ENCODE results near the gene CRYBG2.

DNA sequence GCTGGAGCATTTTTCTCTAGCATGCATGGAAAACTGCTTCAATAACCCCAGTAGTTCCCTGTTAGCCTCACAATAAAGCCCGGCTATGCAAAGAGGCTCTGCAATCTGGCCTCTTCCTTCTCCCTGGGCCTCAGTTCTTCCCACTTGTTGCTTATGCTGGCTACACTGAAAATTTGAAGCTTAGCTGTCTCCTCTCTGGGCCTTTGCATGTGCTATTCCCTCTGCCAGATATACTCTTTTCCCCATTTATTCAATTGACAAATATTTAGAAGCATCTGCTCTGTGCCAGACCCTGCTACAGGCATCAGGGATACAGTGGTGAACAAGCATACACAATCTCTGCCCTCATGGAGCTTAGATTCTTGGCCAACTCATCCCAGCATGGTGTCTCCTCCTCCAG, 15.3 kb downstream of the CRYBG2 start:
- no peak for TF ChIP-seq CTCF (IDR thresholded peaks at IDR 0.05; ENCODE audit: borderline replicate concordance, extremely low read depth, low read length, poor library complexity, severe bottlenecking)
- TF ChIP-seq EZH2 (IDR thresholded peaks at IDR 0.05; ENCODE audit: borderline replicate concordance, low read depth, low read length, severe bottlenecking): no peak
